WTC11 (cell line): Measurements from ENCODE around the gene RGS9. TPM values are rescaled to one million over a fixed set of nuclear protein-coding genes. Genes with fewer than 3 reads are reported as not detected.
A peak's percentile ranks its signal among the peaks of the same experiment; 100 is the strongest.

Experiments
- ATAC-seq: fragments of 200-7000 bp; cut with Tn5 transposase; 2 replicates; pipeline ENCODE4 v1.10.0; 2021; ENCODE audit warnings: mild to moderate bottlenecking, moderate library complexity
- CTCF ChIA-PET: fragments of 300-600 bp; sonication (Branson Sonifier 250); formaldehyde crosslinking; loops from one replicate; lab custom pipeline; 2021; ENCODE audit warnings: antibody characterized with exemption; lab: Charles Lee
- POLR2A ChIA-PET: fragments of 350-600 bp; sonication (Branson Sonifier 250); formaldehyde crosslinking; loops from one replicate; lab custom pipeline; 2021; ENCODE audit warnings: antibody characterized with exemption; lab: Charles Lee
- DNase-seq: peaks from one replicate; pipeline ENCODE4 v3.0.0; 2021; ENCODE audit warnings: low spot score
- H3K27ac Mint-ChIP-seq: 2 replicates; pipeline ENCODE4 v1.8.0; 2021; ENCODE audit warnings: mixed read lengths
- H3K27me3 Mint-ChIP-seq: 2 replicates; pipeline ENCODE4 v1.8.0; 2021; ENCODE audit warnings: low read depth, mild to moderate bottlenecking, moderate library complexity, mixed read lengths
- H3K36me3 Mint-ChIP-seq: 2 replicates; pipeline ENCODE4 v1.8.0; 2021; ENCODE audit warnings: mixed read lengths
- H3K4me1 Mint-ChIP-seq: 2 replicates; pipeline ENCODE4 v1.8.0; 2022; ENCODE audit warnings: mixed read lengths
- H3K4me3 Mint-ChIP-seq: 2 replicates; pipeline ENCODE4 v1.8.0; 2021; ENCODE audit warnings: mild to moderate bottlenecking, moderate library complexity, mixed read lengths
- H3K9me3 Mint-ChIP-seq: 2 replicates; pipeline ENCODE4 v1.8.0; 2021; ENCODE audit warnings: mixed read lengths
- CREM ChIP-seq: sonication (generic); formaldehyde crosslinking; IDR thresholded peaks from 2 replicates; pipeline ENCODE4 v1.8.1; 2022; ENCODE audit warnings: mild to moderate bottlenecking, missing genetic modification reagents, moderate library complexity
- FOXK1 ChIP-seq: sonication (generic); formaldehyde crosslinking; IDR thresholded peaks from 2 replicates; pipeline ENCODE4 v1.8.0; 2022; ENCODE audit warnings: mild to moderate bottlenecking, moderate library complexity, missing genetic modification reagents
- JAZF1 ChIP-seq: fragments of 250-450 bp; sonication (Bioruptor Pico); IDR thresholded peaks from 2 replicates; pipeline ENCODE4 v1.9.0; 2021; ENCODE audit warnings: moderate library complexity, mild to moderate bottlenecking, inconsistent platforms
- JUN ChIP-seq: sonication (generic); formaldehyde crosslinking; IDR thresholded peaks from 2 replicates; pipeline ENCODE4 v1.8.0; 2023; ENCODE audit warnings: mild to moderate bottlenecking, missing genetic modification reagents
- NFATC4 ChIP-seq: fragments of 250-450 bp; sonication (Bioruptor Pico); IDR thresholded peaks from 2 replicates; pipeline ENCODE4 v1.9.0; 2021; ENCODE audit warnings: mild to moderate bottlenecking
- NFE2L1 ChIP-seq: sonication (generic); formaldehyde crosslinking; IDR thresholded peaks from 2 replicates; pipeline ENCODE4 v1.8.1; 2023; ENCODE audit warnings: missing genetic modification reagents
- NR1H2 ChIP-seq: sonication (generic); formaldehyde crosslinking; IDR thresholded peaks from 2 replicates; pipeline ENCODE4 v1.9.0; 2021; ENCODE audit warnings: mild to moderate bottlenecking, moderate library complexity, missing genetic modification reagents
- OVOL2 ChIP-seq: fragments of 250-450 bp; sonication (Bioruptor Pico); IDR thresholded peaks from 2 replicates; pipeline ENCODE4 v1.9.0; 2021; ENCODE audit warnings: mild to moderate bottlenecking, borderline replicate concordance
- SMAD3 ChIP-seq: sonication (generic); formaldehyde crosslinking; IDR thresholded peaks from 2 replicates; pipeline ENCODE4 v1.8.0; 2022; ENCODE audit warnings: missing genetic modification reagents, mild to moderate bottlenecking, borderline replicate concordance
- TEAD4 ChIP-seq: sonication (generic); formaldehyde crosslinking; IDR thresholded peaks from 2 replicates; pipeline ENCODE4 v1.8.0; 2022; ENCODE audit warnings: mild to moderate bottlenecking, missing genetic modification reagents
- ZNF396 ChIP-seq: fragments of 250-450 bp; sonication (Bioruptor Pico); IDR thresholded peaks from 2 replicates; pipeline ENCODE4 v1.8.0; 2021; ENCODE audit warnings: mild to moderate bottlenecking, moderate library complexity, borderline replicate concordance
- ZNF416 ChIP-seq: fragments of 250-450 bp; sonication (Bioruptor Pico); IDR thresholded peaks from 2 replicates; pipeline ENCODE4 v1.9.0; 2021; ENCODE audit warnings: mild to moderate bottlenecking, inconsistent platforms
- ZNF671 ChIP-seq: fragments of 250-450 bp; sonication (Bioruptor Pico); IDR thresholded peaks from 2 replicates; pipeline ENCODE4 v1.8.0; 2021; ENCODE audit warnings: mild to moderate bottlenecking
- total RNA-seq: library from RNA; stranded (reverse); gene quantifications from 3 replicates; pipeline ENCODE4 v1.2.3, GENCODE V29; 2021
- TF ChIP-seq, protein P1 (sequence below): sonication (generic); formaldehyde crosslinking; IDR thresholded peaks from 2 replicates; pipeline ENCODE4 v1.8.1; 2023; ENCODE audit warnings: mild to moderate bottlenecking, moderate library complexity, missing genetic modification reagents
- TF ChIP-seq, protein P2 (sequence below): sonication (generic); formaldehyde crosslinking; IDR thresholded peaks from 2 replicates; pipeline ENCODE4 v1.8.1; 2023; ENCODE audit warnings: mild to moderate bottlenecking, missing genetic modification reagents, moderate library complexity
- TF ChIP-seq, protein P3 (sequence below): sonication (generic); formaldehyde crosslinking; IDR thresholded peaks from 2 replicates; pipeline ENCODE4 v1.8.0; 2022; ENCODE audit warnings: mild to moderate bottlenecking, missing genetic modification reagents
- TF ChIP-seq, protein P4 (sequence below): sonication (generic); formaldehyde crosslinking; IDR thresholded peaks from 2 replicates; pipeline ENCODE4 v1.8.0; 2023; ENCODE audit warnings: missing genetic modification reagents, mild to moderate bottlenecking, borderline replicate concordance
- TF ChIP-seq, protein P5 (sequence below): sonication (generic); formaldehyde crosslinking; IDR thresholded peaks from 2 replicates; pipeline ENCODE4 v1.8.1; 2023; ENCODE audit warnings: mild to moderate bottlenecking, missing genetic modification reagents

RGS9 gene
- total RNA-seq, 1 experiment from 2014 or later: 11.3 TPM

DNA sequence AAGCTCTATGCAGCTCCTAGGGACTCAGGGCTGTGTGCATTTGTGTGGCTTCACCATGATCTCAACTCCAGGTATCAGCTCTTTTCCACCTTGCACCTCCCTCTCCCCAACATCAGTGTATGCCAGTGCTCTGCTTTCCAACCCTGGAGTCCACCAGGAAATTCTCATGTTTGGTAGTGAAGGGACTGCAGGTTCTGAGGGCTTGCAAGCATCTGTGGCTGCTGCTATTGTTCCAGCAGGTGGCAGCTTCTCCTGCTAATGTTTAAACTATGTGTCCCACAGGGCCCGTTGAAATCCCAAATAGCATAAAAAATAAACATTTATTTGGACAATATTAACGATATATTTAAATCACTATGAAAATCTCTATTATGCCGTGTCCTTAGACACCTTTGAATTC is 82.0 kb downstream of the RGS9 start (continued):
- TF ChIP-seq, protein P1, sequence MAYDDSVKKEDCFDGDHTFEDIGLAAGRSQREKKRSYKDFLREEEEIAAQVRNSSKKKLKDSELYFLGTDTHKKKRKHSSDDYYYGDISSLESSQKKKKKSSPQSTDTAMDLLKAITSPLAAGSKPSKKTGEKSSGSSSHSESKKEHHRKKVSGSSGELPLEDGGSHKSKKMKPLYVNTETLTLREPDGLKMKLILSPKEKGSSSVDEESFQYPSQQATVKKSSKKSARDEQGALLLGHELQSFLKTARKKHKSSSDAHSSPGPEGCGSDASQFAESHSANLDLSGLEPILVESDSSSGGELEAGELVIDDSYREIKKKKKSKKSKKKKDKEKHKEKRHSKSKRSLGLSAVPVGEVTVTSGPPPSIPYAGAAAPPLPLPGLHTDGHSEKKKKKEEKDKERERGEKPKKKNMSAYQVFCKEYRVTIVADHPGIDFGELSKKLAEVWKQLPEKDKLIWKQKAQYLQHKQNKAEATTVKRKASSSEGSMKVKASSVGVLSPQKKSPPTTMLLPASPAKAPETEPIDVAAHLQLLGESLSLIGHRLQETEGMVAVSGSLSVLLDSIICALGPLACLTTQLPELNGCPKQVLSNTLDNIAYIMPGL (CRISPR knock-in tag): no peak
- TF ChIP-seq SMAD3 (CRISPR knock-in tag) (no peak), ZNF671 (no peak)

DNA sequence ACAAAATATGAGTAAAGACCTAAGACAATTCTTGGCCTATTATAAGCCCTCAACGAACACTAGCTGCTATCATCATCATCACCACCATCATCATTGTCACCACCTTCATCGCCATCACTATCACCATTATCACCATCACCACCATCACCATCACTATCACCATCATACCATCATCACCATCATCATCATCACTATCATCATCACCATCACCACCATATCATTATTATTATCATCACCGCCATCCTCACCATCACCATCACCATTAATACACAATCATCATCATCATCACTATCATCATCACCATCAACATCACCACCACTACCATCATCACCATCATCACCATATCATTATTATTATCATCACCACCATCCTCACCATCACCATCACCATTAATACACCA is 82.5 kb downstream of the RGS9 start:
- TF ChIP-seq FOXK1 (CRISPR knock-in tag) (no peak), NFE2L1 (CRISPR knock-in tag) (no peak), NFATC4 (CRISPR knock-in tag) (no peak)
- Mint-ChIP-seq H3K27ac (no peak overlapping the region), H3K27me3 (no peaks in the 10 kb centered on the region), H3K4me3 (no peak overlapping the region), H3K4me1 (no peaks in the 10 kb centered on the region), H3K9me3 (no peaks in the 10 kb centered on the region), H3K36me3 (no peaks in the 10 kb centered on the region)
- POLR2A ChIA-PET: no interaction called here
- ATAC-seq (no peak), DNase-seq (no peak)
- CTCF ChIA-PET: interaction anchor here (4.7 kb wide), 1 partner anchor 12 kb away, joined by 16 read pairs; no protein-coding TSS in a partner anchor

DNA sequence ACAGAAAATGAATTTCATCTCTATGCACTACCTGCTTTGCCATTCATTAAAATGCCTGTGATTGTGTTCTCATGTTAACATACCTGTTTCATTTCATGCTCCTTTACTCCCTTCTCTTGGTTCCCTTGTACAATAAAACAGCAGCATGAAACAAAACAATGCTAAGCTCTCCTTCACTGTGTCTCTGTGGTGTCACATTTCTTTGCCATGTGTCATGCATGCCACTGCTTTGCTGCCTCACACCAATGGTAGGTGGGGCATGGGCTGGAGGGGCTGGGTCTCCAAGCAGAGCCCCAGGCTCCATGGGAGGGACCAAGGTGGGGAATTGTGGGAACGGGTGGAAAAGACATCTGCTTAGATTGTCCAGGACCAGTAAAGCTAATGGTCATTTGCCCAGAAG is 83.6 kb downstream of the RGS9 start:
- no peaks in the 10 kb centered on the region for H3K9me3 Mint-ChIP-seq
- POLR2A ChIA-PET: interaction anchor here (0.6 kb wide), 1 partner anchor 303 kb away, joined by 3 read pairs; no protein-coding TSS in a partner anchor

DNA sequence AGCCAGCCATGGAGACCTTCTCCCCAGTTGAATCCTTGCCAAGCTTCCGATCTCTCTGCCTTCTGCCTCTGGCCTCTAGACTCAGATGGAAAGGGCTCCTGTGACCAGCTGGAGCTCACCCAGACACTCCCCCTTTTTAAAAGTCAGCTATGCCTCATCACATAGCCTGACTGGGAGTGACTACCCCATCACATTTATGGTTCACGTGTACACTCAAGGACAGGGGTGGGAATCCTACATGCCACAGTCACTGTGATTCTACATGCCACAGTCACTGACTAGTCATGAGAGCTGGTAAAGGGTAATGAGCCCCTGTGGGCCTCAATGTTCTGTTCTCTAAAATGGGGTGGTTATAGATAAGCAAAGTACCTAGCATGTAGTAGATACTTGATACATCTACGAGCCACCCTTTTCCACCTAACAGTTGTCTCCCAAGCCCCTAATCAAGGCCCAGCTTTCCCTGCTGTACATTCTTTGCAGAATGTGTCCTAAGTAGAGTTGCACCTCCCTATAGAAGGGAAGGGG is 85.1 kb downstream of the RGS9 start:
- Mint-ChIP-seq H3K27ac (peak overlapping the region; percentile 66; the same call in 1 of the 2 replicates), H3K4me1 (no peaks in the 10 kb centered on the region), H3K27me3 (no peaks in the 10 kb centered on the region), H3K36me3 (no peaks in the 10 kb centered on the region), H3K9me3 (no peaks in the 10 kb centered on the region), H3K4me3 (no peak overlapping the region)
- ATAC-seq (no peak), DNase-seq (no peak)
- ChIA-PET POLR2A (no interaction called here), CTCF (interaction anchor here (4.7 kb wide), 1 partner anchor 10 kb away, joined by 16 read pairs; no protein-coding TSS in a partner anchor)
- TF ChIP-seq CREM (CRISPR knock-in tag) (no peak), TEAD4 (no peak), ZNF396 (CRISPR knock-in tag) (no peak), ZNF416 (CRISPR knock-in tag) (no peak)
- TF ChIP-seq, protein P2, sequence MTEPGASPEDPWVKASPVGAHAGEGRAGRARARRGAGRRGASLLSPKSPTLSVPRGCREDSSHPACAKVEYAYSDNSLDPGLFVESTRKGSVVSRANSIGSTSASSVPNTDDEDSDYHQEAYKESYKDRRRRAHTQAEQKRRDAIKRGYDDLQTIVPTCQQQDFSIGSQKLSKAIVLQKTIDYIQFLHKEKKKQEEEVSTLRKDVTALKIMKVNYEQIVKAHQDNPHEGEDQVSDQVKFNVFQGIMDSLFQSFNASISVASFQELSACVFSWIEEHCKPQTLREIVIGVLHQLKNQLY (CRISPR knock-in tag): no peak

More for the DNA sequence above, 83.6 kb downstream of the RGS9 start:
- Mint-ChIP-seq H3K4me3 (no peak overlapping the region), H3K27ac (no peak overlapping the region), H3K36me3 (no peaks in the 10 kb centered on the region), H3K27me3 (no peaks in the 10 kb centered on the region), H3K4me1 (no peaks in the 10 kb centered on the region)
- DNase-seq: no peak
- peak; percentile 66 for ATAC-seq
- CTCF ChIA-PET: interaction anchor here (4.7 kb wide), 1 partner anchor 11 kb away, joined by 16 read pairs; no protein-coding TSS in a partner anchor
- TF ChIP-seq OVOL2: no peak
- no peak for TF ChIP-seq NFE2L1 (CRISPR knock-in tag)
- no peak for TF ChIP-seq NFATC4 (CRISPR knock-in tag)
- TF ChIP-seq JAZF1: no peak
- TF ChIP-seq, protein P3, sequence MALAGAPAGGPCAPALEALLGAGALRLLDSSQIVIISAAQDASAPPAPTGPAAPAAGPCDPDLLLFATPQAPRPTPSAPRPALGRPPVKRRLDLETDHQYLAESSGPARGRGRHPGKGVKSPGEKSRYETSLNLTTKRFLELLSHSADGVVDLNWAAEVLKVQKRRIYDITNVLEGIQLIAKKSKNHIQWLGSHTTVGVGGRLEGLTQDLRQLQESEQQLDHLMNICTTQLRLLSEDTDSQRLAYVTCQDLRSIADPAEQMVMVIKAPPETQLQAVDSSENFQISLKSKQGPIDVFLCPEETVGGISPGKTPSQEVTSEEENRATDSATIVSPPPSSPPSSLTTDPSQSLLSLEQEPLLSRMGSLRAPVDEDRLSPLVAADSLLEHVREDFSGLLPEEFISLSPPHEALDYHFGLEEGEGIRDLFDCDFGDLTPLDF (CRISPR knock-in tag): no peak

DNA sequence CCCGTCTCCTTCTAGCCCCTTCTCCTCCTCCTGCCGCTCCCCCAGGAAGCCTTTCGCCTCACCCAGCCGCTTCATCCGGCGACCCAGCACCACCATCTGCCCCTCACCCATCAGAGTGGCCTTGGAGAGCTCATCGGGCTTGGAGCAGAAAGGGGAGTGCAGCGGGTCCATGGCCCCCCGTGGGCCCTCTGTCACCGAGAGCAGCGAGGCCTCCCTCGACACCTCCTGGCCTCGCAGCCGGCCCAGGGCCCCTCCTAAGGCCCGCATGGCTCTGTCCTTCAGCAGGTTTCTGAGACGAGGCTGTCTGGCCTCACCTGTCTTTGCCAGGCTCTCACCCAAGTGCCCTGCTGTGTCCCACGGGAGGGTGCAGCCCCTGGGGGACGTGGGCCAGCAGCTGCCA is 87.9 kb downstream of the RGS9 start:
- CTCF ChIA-PET: no interaction called here
- ATAC-seq: no peak
- H3K9me3 Mint-ChIP-seq: peaks cover 7% of the 10 kb centered on the region
- TF ChIP-seq JUN (CRISPR knock-in tag) (no peak), CREM (CRISPR knock-in tag) (no peak), NR1H2 (CRISPR knock-in tag) (no peak), TEAD4 (no peak)
- TF ChIP-seq, protein P4, sequence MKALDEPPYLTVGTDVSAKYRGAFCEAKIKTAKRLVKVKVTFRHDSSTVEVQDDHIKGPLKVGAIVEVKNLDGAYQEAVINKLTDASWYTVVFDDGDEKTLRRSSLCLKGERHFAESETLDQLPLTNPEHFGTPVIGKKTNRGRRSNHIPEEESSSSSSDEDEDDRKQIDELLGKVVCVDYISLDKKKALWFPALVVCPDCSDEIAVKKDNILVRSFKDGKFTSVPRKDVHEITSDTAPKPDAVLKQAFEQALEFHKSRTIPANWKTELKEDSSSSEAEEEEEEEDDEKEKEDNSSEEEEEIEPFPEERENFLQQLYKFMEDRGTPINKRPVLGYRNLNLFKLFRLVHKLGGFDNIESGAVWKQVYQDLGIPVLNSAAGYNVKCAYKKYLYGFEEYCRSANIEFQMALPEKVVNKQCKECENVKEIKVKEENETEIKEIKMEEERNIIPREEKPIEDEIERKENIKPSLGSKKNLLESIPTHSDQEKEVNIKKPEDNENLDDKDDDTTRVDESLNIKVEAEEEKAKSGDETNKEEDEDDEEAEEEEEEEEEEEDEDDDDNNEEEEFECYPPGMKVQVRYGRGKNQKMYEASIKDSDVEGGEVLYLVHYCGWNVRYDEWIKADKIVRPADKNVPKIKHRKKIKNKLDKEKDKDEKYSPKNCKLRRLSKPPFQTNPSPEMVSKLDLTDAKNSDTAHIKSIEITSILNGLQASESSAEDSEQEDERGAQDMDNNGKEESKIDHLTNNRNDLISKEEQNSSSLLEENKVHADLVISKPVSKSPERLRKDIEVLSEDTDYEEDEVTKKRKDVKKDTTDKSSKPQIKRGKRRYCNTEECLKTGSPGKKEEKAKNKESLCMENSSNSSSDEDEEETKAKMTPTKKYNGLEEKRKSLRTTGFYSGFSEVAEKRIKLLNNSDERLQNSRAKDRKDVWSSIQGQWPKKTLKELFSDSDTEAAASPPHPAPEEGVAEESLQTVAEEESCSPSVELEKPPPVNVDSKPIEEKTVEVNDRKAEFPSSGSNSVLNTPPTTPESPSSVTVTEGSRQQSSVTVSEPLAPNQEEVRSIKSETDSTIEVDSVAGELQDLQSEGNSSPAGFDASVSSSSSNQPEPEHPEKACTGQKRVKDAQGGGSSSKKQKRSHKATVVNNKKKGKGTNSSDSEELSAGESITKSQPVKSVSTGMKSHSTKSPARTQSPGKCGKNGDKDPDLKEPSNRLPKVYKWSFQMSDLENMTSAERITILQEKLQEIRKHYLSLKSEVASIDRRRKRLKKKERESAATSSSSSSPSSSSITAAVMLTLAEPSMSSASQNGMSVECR: no peak
- TF ChIP-seq, protein P5, sequence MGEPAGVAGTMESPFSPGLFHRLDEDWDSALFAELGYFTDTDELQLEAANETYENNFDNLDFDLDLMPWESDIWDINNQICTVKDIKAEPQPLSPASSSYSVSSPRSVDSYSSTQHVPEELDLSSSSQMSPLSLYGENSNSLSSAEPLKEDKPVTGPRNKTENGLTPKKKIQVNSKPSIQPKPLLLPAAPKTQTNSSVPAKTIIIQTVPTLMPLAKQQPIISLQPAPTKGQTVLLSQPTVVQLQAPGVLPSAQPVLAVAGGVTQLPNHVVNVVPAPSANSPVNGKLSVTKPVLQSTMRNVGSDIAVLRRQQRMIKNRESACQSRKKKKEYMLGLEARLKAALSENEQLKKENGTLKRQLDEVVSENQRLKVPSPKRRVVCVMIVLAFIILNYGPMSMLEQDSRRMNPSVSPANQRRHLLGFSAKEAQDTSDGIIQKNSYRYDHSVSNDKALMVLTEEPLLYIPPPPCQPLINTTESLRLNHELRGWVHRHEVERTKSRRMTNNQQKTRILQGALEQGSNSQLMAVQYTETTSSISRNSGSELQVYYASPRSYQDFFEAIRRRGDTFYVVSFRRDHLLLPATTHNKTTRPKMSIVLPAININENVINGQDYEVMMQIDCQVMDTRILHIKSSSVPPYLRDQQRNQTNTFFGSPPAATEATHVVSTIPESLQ (CRISPR knock-in tag): no peak

More for the DNA sequence above, 87.9 kb downstream of the RGS9 start:
- no peaks in the 10 kb centered on the region for H3K27me3 Mint-ChIP-seq
- no peaks in the 10 kb centered on the region for H3K36me3 Mint-ChIP-seq
- H3K4me1 Mint-ChIP-seq: peaks cover 11% of the 10 kb centered on the region
- POLR2A ChIA-PET: no interaction called here
- no peak overlapping the region for H3K27ac Mint-ChIP-seq
- no peak overlapping the region for H3K4me3 Mint-ChIP-seq
- no peak for DNase-seq
